ENCODE data around the gene UROS. TPM values are rescaled to one million over a fixed set of nuclear protein-coding genes. Genes with fewer than 3 reads are reported as not detected.

UROS gene
- total RNA-seq, 1 experiment from 2014 or later: 48.7 TPM

- TF ChIP-seq FOXP1 (CRISPR knock-in tag; IDR thresholded peaks at IDR 0.05; ENCODE audit: borderline replicate concordance): no peak
- TF ChIP-seq CREM (CRISPR knock-in tag; IDR thresholded peaks at IDR 0.05): no peak
- TF ChIP-seq ZNF671 (CRISPR knock-in tag; IDR thresholded peaks at IDR 0.05): no peak
- no peak for TF ChIP-seq SMAD4 (CRISPR knock-in tag; IDR thresholded peaks at IDR 0.05)
These were observed 23.8 kb upstream of the UROS start (continued) for GRCh38 chr10:125846894-125847293.

- ChIA-PET CTCF (interaction anchor here (1.4 kb wide), 1 partner anchor 22 kb away, joined by 3 read pairs; no protein-coding TSS in a partner anchor), POLR2A (no interaction called here)
- TF ChIP-seq ARID4B (CRISPR knock-in tag; IDR thresholded peaks at IDR 0.05; ENCODE audit: borderline replicate concordance) (no peak), ATF3 (CRISPR knock-in tag; conservative IDR thresholded peaks at IDR 0.05) (no peak), ETV6 (CRISPR knock-in tag; IDR thresholded peaks at IDR 0.05) (no peak)
- Mint-ChIP-seq H3K4me3 (no peak overlapping the region), H3K27me3 (ENCODE audit: low read depth) (no peaks in the 10 kb centered on the region), H3K4me1 (no peaks in the 10 kb centered on the region), H3K27ac (no peak overlapping the region), H3K9me3 (0 out of 2 replicates have a peak, but pooled peaks cover 3% of the 10 kb centered on the region), H3K36me3 (peaks cover 39% of the 10 kb centered on the region)
- ATAC-seq (no peak), DNase-seq (ENCODE audit: low spot score) (no peak)
These were observed 22.6 kb upstream of the UROS start for GRCh38 chr10:125845617-125846016.

DNA sequence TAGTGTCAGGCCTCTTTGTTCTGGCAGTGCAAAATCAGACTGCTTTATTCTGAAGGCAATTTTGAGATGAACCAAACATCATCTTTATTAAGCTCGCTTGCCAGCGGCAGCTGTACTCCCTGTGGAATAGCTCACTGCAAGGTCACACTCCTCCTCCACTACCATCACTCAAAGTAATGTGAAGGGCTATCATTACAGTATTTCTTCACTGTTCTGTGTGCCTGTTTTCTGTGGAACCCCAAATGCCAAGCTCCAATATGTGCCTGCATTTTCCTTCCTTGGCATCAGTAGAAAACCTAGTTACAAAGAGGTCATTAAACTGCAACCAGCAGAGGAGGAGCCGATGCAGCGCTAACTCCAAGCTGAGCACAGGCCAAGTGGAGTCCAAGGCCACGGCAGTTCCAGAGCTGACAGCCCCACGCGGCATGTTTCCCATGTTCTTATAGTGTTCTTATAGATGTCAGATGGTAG lies 21.7 kb upstream of the UROS start:
- H3K9me3 Mint-ChIP-seq: 0 out of 2 replicates have a peak, but pooled peaks cover 3% of the 10 kb centered on the region
- peaks cover 44% of the 10 kb centered on the region for H3K36me3 Mint-ChIP-seq
- no peaks in the 10 kb centered on the region for H3K4me1 Mint-ChIP-seq
- TF ChIP-seq NFE2L1 (CRISPR knock-in tag; IDR thresholded peaks at IDR 0.05) (no peak), SMAD3 (CRISPR knock-in tag; IDR thresholded peaks at IDR 0.05; ENCODE audit: borderline replicate concordance) (no peak), TEAD1 (CRISPR knock-in tag; IDR thresholded peaks at IDR 0.05) (no peak), IRF1 (CRISPR knock-in tag; IDR thresholded peaks at IDR 0.05) (no peak), HMGXB4 (CRISPR knock-in tag; IDR thresholded peaks at IDR 0.05) (no peak), FOXJ3 (CRISPR knock-in tag; IDR thresholded peaks at IDR 0.05; ENCODE audit: borderline replicate concordance) (no peak), ATF3 (CRISPR knock-in tag; conservative IDR thresholded peaks at IDR 0.05) (no peak), JUN (CRISPR knock-in tag; IDR thresholded peaks at IDR 0.05) (no peak), USF1 (CRISPR knock-in tag; IDR thresholded peaks at IDR 0.05) (no peak)
- TF ChIP-seq, protein P1, sequence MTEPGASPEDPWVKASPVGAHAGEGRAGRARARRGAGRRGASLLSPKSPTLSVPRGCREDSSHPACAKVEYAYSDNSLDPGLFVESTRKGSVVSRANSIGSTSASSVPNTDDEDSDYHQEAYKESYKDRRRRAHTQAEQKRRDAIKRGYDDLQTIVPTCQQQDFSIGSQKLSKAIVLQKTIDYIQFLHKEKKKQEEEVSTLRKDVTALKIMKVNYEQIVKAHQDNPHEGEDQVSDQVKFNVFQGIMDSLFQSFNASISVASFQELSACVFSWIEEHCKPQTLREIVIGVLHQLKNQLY (CRISPR knock-in tag; IDR thresholded peaks at IDR 0.05): no peak
- TF ChIP-seq, protein P2, sequence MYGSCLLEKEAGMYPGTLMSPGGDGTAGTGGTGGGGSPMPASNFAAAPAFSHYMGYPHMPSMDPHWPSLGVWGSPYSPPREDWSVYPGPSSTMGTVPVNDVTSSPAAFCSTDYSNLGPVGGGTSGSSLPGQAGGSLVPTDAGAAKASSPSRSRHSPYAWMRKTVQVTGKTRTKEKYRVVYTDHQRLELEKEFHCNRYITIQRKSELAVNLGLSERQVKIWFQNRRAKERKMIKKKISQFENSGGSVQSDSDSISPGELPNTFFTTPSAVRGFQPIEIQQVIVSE (CRISPR knock-in tag; IDR thresholded peaks at IDR 0.05; ENCODE audit: borderline replicate concordance): no peak
- TF ChIP-seq, protein P3, sequence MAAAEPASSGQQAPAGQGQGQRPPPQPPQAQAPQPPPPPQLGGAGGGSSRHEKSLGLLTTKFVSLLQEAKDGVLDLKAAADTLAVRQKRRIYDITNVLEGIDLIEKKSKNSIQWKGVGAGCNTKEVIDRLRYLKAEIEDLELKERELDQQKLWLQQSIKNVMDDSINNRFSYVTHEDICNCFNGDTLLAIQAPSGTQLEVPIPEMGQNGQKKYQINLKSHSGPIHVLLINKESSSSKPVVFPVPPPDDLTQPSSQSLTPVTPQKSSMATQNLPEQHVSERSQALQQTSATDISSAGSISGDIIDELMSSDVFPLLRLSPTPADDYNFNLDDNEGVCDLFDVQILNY (CRISPR knock-in tag; IDR thresholded peaks at IDR 0.05): no peak
- TF ChIP-seq, protein P4, sequence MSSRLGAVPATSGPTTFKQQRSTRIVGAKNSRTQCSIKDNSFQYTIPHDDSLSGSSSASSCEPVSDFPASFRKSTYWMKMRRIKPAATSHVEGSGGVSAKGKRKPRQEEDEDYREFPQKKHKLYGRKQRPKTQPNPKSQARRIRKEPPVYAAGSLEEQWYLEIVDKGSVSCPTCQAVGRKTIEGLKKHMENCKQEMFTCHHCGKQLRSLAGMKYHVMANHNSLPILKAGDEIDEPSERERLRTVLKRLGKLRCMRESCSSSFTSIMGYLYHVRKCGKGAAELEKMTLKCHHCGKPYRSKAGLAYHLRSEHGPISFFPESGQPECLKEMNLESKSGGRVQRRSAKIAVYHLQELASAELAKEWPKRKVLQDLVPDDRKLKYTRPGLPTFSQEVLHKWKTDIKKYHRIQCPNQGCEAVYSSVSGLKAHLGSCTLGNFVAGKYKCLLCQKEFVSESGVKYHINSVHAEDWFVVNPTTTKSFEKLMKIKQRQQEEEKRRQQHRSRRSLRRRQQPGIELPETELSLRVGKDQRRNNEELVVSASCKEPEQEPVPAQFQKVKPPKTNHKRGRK (CRISPR knock-in tag; IDR thresholded peaks at IDR 0.05; ENCODE audit: borderline replicate concordance): no peak
- ATAC-seq: no peak
- no peak for DNase-seq (ENCODE audit: low spot score)
- ChIA-PET CTCF (interaction anchor here (1.4 kb wide), 1 partner anchor 23 kb away, joined by 3 read pairs; no protein-coding TSS in a partner anchor), POLR2A (interaction anchor here (0.6 kb wide), 1 partner anchor 44 kb away, joined by 3 read pairs; no protein-coding TSS in a partner anchor)
- H3K27me3 Mint-ChIP-seq (ENCODE audit: low read depth): no peaks in the 10 kb centered on the region
- H3K27ac Mint-ChIP-seq: no peak overlapping the region
- no peak overlapping the region for H3K4me3 Mint-ChIP-seq

Measured in WTC11 (cell line).